C4-2B (cell line): ENCODE results near the gene FOXR1.
"Not testable (repeated sequence)": the region's sequence is repeated elsewhere in the genome, so short reads cannot be mapped to it uniquely, and the experiment has no call there.

Experiments used
- H3K27ac ChIP-seq: fragments of 450-650 bp; 2 replicates; pipeline ENCODE4 v1.5.1; 2017
- ZFX ChIP-seq: fragments of 450-650 bp; IDR thresholded peaks from 2 replicates; pipeline ENCODE4 v1.6.1; 2017
- TF ChIP-seq, protein P1 (sequence below): fragments of 450-650 bp; conservative IDR thresholded peaks from 2 replicates; pipeline ENCODE4 v1.5.1; 2017; ENCODE audit warnings: mild to moderate bottlenecking

The FOXR1 gene

DNA sequence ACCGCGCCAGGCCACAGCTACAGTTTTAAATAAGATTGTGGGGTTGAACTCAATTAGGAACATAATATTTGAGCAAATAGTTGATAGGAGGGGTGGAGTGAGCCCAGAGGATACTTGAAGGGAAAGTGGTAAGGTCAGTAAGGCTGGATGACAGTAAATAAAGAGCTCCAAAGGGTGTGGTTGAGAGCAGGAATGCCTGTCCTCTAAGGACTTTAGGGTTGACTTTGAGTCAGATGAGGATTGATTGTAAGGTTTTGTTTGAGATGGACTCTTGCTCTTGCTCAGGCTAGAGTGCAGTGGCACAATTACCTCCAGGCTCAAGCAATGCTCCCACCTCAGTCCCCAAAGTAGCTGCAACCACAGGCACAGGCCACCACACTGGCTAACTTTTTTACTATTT lies 2.4 kb downstream of the FOXR1 start:
- no peak overlapping the region for H3K27ac ChIP-seq
- no peak for TF ChIP-seq ZFX
- TF ChIP-seq, protein P1, sequence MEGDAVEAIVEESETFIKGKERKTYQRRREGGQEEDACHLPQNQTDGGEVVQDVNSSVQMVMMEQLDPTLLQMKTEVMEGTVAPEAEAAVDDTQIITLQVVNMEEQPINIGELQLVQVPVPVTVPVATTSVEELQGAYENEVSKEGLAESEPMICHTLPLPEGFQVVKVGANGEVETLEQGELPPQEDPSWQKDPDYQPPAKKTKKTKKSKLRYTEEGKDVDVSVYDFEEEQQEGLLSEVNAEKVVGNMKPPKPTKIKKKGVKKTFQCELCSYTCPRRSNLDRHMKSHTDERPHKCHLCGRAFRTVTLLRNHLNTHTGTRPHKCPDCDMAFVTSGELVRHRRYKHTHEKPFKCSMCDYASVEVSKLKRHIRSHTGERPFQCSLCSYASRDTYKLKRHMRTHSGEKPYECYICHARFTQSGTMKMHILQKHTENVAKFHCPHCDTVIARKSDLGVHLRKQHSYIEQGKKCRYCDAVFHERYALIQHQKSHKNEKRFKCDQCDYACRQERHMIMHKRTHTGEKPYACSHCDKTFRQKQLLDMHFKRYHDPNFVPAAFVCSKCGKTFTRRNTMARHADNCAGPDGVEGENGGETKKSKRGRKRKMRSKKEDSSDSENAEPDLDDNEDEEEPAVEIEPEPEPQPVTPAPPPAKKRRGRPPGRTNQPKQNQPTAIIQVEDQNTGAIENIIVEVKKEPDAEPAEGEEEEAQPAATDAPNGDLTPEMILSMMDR, result no peak

DNA sequence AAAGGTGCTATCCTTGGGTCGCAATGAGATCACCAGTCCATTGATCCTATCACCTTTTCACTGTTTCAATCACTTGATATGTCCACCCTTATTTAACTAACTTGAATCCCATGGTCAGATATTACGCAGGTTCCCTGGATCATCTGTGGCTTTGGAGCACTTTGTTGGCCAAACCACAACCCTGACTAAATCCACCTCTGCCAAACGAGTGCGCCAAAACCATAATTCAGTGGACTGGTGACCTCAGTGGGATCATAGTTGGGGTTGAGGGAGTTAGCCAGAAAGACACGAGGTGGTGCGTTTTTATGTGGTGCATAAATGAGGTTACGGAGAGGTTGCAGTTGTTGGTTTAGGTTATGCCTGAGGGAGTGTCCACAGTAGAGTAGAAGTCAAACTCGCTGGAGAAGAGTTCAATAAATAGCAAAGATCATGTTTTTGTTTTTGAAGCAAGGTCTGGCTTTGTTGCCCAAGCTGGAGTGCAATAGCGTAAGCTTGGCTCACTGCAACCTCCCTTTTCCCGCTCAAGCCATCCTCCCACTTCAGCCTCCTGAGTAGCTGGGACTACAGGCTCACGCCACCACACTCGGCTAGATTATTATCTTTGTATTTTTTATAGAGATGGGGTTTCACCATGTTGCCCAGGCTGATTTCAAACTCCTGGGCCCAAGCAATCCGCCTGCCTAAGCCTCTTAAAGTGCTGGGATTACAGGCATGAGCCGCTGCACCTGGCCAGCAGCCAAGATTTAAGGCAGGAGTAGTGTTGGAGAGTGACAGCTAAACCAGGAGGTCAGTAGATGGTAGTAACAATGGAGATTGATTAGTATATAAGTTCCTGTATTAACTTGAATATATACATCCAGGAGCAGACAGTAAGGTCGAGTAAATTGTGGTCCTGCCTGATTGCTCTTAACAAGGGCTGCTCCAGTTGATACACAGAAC lies 4.5 kb downstream of the FOXR1 start:
- H3K27ac ChIP-seq, result no peak overlapping the region
- TF ChIP-seq, protein P1, result no peak
- TF ChIP-seq ZFX, result no peak

DNA sequence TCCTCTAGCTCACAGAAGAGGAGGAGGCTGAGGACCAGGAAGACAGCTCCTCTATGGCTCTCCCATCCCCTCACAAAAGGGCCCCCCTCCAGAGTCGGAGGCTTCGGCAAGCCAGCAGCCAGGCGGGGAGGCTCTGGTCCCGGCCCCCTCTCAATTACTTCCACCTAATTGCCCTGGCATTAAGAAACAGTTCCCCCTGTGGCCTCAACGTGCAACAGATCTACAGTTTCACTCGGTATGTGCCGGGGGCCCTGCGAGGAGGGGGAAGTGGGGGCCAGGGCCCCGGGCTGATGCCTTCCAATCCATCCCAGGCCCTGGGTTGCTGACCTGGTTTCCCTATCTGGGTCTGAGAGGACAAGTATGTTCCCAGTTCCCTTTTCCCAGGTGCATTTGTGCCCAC lies 7.9 kb downstream of the FOXR1 start:
- no peak overlapping the region for H3K27ac ChIP-seq
- TF ChIP-seq, protein P1, result no peak
- no peak for TF ChIP-seq ZFX

DNA sequence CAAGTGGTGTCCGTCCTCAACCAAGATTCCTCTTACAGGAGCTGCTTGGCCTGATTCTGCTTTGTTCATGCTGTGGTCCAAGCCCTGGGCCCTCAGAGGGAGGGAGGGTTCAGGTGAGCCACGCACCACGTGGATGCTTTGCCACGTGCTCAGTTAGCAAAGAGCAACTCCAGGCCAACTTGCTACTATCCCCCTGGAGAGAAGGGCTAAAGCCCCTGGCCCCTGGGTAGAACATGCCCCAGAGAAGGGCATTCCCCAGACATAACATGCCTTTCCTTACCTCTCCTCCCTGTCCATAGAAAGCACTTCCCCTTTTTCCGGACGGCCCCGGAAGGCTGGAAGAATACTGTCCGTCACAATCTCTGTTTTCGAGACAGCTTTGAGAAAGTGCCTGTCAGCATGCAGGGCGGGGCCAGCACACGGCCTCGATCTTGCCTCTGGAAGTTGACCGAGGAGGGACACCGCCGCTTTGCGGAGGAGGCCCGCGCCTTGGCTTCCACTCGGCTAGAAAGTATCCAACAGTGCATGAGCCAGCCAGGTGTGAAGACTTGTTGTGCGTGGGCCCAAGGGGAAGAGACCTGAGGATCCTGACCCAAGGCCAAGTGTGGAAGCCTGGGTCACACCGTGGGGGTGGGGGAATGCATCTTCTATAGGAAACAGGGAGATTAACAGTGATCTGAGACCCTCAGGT lies 8.8 kb downstream of the FOXR1 start:
- no peak overlapping the region for H3K27ac ChIP-seq
- TF ChIP-seq, protein P1, result no peak
- no peak for TF ChIP-seq ZFX

DNA sequence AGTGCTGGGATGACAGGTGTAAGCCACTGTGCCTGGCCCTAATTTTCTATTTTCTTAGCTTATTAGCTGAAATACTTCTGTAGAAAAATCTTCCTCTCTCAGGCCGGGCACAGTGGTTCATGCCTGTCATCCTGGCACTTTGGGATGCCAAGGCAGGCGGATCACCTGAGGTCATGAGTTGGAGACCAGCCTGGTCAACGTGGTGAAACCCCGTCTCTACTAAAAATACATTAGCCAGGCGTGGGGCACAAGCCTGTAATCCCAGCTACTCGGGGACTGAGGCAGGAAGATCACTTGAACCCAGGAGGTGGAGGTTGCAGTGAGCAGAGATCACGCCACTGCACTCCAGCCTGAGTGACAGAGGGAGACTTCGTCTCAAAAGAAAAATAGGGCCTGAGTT lies 12.8 kb downstream of the FOXR1 start:
- not testable (repeated sequence) for H3K27ac ChIP-seq

DNA sequence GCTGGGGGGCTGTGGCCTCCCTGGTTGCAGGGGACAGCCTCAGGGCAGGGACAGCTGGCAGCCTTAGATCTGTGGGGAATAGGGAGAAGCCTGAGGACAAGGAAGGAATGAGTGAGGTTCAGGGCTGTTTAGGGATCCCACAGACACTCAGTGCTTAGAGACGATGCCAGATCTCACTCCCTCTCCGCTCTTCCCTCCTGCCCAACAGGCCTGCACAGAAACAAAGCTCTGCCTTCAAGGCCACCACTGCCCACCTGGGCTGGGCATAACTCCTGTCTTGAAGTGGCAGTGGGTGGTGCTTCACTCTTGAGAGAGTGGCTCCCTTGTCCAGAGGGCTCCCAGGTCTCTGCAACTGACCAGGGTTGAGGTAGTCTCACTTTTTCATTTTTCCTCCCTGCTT lies 13.3 kb downstream of the FOXR1 start:
- TF ChIP-seq, protein P1, result no peak
- no peak for TF ChIP-seq ZFX
- no peak overlapping the region for H3K27ac ChIP-seq

DNA sequence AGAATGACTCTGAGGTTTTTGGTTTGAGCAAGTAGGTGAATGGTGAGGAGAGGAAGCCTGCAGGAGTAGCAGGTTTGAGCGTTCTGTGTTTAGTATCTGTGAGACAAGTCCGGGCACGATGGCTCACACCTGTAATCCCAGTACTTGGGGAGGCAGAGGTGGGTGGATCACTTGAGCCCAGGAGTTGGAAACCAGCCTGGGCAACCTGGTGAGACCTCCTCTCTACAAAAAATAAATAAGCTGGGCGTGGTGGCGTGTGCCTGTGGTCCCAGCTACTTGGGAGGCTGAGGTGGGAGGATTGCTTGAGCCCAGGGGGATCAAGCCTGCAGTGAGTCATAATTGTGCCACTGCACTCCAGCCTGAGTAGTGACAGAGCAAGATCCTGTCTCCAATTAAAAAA lies 16.7 kb downstream of the FOXR1 start:
- no peak overlapping the region for H3K27ac ChIP-seq
- TF ChIP-seq ZFX, result no peak
- TF ChIP-seq, protein P1, result no peak

DNA sequence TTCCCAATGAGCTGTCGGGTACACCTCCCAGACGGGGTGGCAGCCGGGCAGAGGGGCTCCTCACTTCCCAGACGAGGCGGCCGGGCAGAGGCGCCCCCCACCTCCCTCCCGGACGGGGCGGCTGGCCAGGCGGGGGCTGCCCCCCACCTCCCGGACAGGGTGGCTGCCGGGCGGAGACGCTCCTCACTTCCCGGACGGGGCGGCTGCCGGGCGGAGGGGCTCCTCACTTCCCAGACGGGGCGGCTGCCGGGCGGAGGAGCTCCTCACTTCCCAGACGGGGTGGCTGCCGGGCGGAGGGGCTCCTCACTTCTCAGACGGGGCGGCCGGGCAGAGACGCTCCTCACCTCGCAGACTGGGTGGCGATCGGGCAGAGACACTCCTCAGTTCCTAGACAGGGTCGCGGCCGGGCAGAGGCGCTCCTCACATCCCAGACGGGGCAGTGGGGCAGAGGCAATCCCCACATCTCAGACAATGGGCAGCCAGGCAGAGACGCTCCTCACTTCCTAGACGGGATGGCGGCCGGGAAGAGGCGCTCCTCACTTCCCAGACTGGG lies 20.0 kb downstream of the FOXR1 start:
- H3K27ac ChIP-seq, result not testable (repeated sequence)
